Activated CD8-positive, alpha-beta memory T cell treated with anti-CD3 and anti-CD28 coated beads for 24 hours (primary cell): ENCODE data around the gene DUT.

Experiments used
- DNase-seq: peaks from one replicate; pipeline ENCODE4 v3.0.0-alpha.2; 2020

DUT gene

GRCh38 chr15:48373821-48374451 is 42.7 kb downstream of the DUT start:
- no peak for DNase-seq

GRCh38 chr15:48374472-48374871 is 43.2 kb downstream of the DUT start:
- no peak for DNase-seq

- no peak for DNase-seq
These were observed 44.5 kb downstream of the DUT start for GRCh38 chr15:48375767-48376166.

- no peak for DNase-seq
These were observed 49.0 kb downstream of the DUT start for GRCh38 chr15:48380198-48380597.

- DNase-seq = no peak
These were observed 50.6 kb downstream of the DUT start for GRCh38 chr15:48381861-48382260.

- DNase-seq = no peak
These were observed 51.8 kb downstream of the DUT start for GRCh38 chr15:48383031-48383430.

- no peak for DNase-seq
These were observed 53.4 kb downstream of the DUT start for GRCh38 chr15:48384616-48385015.

GRCh38 chr15:48385031-48385830 is 54.0 kb downstream of the DUT start:
- DNase-seq = no peak

GRCh38 chr15:48388016-48388851 is 57.0 kb downstream of the DUT start:
- DNase-seq = no peak

- DNase-seq = no peak
These were observed 57.7 kb downstream of the DUT start for GRCh38 chr15:48388910-48389309.

GRCh38 chr15:48389691-48390143 is 58.5 kb downstream of the DUT start:
- no peak for DNase-seq

- no peak for DNase-seq
These were observed 60.7 kb downstream of the DUT start for GRCh38 chr15:48391950-48392349.

GRCh38 chr15:48392356-48392755 is 61.1 kb downstream of the DUT start:
- DNase-seq = no peak
